NCI-H1436 (cell line): Measurements from ENCODE around the gene ITGAL.
"Not testable (repeated sequence)": the region's sequence is repeated elsewhere in the genome, so short reads cannot be mapped to it uniquely, and the experiment has no call there.

Source experiments
- DNase-seq: peaks from one replicate; lab custom pipeline; 2025; lab: John Stamatoyannopoulos, UW

ITGAL gene

GRCh38 chr16:30457743-30458560 lies 14.6 kb upstream of the ITGAL start:
- DNase-seq, result no peak

GRCh38 chr16:30458561-30459394 lies 13.8 kb upstream of the ITGAL start:
- no peak for DNase-seq

- no peak for DNase-seq
Observed at GRCh38 chr16:30459456-30459855, 13.1 kb upstream of the ITGAL start.

GRCh38 chr16:30461426-30461825 lies 11.1 kb upstream of the ITGAL start:
- not testable (repeated sequence) for DNase-seq

GRCh38 chr16:30464078-30464477 lies 8.5 kb upstream of the ITGAL start:
- no peak for DNase-seq

- no peak for DNase-seq
Observed at GRCh38 chr16:30470170-30470512, 2.4 kb upstream of the ITGAL start.

- DNase-seq, result no peak
Observed at GRCh38 chr16:30470632-30470995, 1.9 kb upstream of the ITGAL start.

- no peak for DNase-seq
Observed at GRCh38 chr16:30473231-30474073, 910 bp downstream of the ITGAL start.

GRCh38 chr16:30474074-30474452 lies 1.5 kb downstream of the ITGAL start:
- DNase-seq, result no peak

GRCh38 chr16:30474684-30475083 lies 2.1 kb downstream of the ITGAL start:
- no peak for DNase-seq

GRCh38 chr16:30476991-30477390 lies 4.4 kb downstream of the ITGAL start:
- DNase-seq, result no peak

GRCh38 chr16:30477773-30478172 lies 5.2 kb downstream of the ITGAL start:
- not testable (repeated sequence) for DNase-seq

- no peak for DNase-seq
Observed at GRCh38 chr16:30478766-30479478, 6.4 kb downstream of the ITGAL start.

GRCh38 chr16:30481381-30481780 lies 8.8 kb downstream of the ITGAL start:
- DNase-seq, result no peak

GRCh38 chr16:30482366-30482765 lies 9.8 kb downstream of the ITGAL start:
- DNase-seq, result no peak

GRCh38 chr16:30484887-30485286 lies 12.3 kb downstream of the ITGAL start:
- no peak for DNase-seq

GRCh38 chr16:30485818-30486436 lies 13.4 kb downstream of the ITGAL start:
- DNase-seq, result no peak

- no peak for DNase-seq
Observed at GRCh38 chr16:30488764-30489605, 16.4 kb downstream of the ITGAL start.

- DNase-seq, result no peak
Observed at GRCh38 chr16:30490210-30490609, 17.7 kb downstream of the ITGAL start.

GRCh38 chr16:30491229-30491628 lies 18.7 kb downstream of the ITGAL start:
- no peak for DNase-seq
